HG03460 (cell line): ENCODE results near the gene CHST9.
"Not testable (repeated sequence)": the region's sequence is repeated elsewhere in the genome, so short reads cannot be mapped to it uniquely, and the experiment has no call there.

Source experiments
- ATAC-seq: cut with Tn5 transposase; IDR thresholded peaks from one replicate; pipeline ENCODE4 v1.9.1; 2021; ENCODE audit not compliant: unreplicated experiment

Gene CHST9

DNA sequence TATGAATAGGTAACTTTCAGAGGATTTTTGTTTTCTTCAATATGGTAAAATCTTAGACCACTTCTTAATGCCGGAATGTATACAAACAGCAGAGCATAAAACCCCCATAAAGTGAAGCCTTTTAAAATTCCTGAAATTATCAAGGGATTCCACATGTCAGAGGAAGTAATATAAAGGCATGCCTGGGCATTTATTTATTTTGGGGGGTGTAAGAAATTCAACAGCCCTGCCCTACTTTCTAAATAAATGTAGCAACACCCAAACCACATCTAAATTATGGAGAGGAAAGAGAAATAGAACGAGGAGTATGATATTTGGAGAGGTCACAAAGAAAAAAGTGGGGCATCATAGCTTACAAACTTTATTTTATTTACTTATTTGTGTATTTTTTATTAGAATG lies 9.9 kb downstream of the CHST9 start:
- ATAC-seq: no peak

DNA sequence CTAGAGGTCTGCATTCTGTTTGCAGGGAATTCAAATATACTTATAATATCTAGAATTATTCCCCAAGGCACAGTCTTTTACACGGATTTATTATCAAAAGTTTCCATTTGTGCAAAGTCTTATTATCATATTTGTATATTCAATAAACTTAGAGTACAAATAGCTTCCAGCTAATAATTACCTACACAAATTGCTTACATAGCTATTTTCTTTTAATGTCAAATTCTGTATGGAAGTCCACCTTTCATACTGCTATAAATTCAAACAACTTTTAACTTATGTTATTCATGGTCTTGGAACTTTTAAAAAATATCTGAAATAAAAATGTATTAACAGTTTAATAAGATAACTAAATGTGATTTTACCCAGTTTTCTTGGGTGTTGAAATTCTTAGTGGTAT lies 13.1 kb downstream of the CHST9 start:
- no peak for ATAC-seq

DNA sequence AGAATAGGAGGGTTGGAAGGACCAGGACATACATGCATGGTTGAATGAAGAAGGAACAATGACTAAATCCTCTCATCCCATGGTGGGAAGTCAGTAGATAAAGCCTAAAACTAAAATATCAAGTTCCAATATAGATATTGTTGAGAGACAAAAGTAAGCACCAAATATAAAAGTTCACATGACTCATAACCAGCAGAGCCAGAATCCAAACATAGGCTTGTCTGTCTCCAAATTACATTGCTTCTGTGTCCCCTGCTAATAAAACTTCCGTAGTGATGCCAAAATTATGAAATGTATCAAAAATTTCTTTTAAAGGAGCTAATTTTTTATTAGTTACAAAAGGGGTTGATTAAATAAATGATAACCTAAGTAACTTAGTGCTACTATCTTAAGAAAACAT lies 19.7 kb downstream of the CHST9 start:
- ATAC-seq: no peak

DNA sequence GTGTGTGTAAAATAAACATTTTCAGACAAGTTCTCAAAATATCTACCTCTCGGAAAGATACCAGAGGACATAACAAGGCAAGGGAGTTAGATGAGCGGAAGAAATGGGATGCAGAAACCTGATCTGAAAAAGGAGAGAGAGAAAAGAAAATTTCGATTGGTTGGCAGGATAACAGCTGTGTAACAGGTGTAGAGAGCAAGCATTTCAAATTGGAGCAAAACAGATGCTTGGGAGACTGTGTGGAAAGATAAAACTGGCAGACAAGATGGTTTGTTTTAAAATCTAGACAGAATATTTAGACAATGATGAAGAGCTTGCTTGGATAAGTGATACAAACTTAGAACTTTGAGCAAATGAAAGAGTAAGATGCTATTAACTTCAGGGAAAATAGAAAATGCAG lies 20.2 kb downstream of the CHST9 start:
- ATAC-seq: no peak

DNA sequence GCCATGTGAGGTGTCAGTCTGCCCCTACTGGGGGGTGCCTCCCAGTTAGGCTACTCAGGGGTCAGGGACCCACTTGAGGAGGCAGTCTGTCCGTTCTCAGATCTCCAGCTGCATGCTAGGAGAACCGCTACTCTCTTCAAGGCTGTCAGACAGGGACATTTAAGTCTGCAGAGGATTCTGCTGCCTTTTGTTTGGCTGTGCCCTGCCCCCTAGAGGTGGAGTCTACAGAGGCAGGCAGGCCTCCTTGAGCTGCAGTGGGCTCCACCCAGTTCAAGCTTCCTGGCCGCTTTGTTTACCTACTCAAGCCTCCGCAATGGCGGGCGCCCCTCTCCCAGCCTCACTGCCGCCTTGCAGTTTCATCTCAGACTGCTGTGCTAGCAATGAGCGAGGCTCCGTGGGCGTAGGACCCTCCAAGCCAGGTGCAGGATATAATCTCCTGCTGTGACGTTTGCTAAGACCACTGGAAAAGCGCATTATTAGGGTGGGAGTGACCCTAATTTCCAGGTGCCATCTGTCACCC lies 21.9 kb downstream of the CHST9 start:
- not testable (repeated sequence) for ATAC-seq

DNA sequence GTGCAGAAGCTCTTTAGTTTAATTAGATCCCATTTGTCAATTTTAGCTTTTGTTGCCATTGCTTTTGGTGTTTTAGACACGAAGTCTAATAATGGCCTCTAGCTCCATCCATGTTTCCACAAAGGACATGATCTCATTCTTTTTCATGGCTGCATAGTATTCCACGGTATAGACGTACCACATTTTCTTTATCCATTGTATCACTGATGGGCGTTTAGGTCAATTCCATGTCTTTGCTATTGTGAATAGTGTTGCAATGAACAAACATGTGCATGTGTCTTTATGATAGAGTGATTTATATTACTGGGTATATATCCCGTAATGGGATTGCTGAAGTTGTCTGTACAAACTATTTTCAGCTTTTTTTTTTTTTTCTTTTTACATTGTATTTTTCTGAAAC lies 35.9 kb downstream of the CHST9 start:
- not testable (repeated sequence) for ATAC-seq

DNA sequence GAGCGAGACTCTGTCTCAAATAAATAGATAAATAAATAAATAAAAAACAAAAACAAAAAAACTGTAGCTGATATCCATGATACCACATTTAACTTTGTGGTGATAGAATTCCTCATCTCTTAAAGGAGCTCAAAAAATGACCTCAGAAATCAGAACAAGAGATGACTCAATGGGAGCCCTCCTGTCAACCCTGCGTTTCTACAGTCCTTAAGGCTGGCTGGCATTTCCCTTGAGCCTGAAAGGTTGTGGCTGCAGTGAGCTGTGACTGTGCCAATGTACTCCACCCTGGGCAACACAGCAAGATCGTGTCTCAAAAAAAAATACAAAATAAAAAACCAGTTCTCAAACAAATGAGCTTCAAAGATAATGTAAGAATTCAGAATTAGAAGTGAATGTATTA lies 40.4 kb downstream of the CHST9 start:
- ATAC-seq: no peak

DNA sequence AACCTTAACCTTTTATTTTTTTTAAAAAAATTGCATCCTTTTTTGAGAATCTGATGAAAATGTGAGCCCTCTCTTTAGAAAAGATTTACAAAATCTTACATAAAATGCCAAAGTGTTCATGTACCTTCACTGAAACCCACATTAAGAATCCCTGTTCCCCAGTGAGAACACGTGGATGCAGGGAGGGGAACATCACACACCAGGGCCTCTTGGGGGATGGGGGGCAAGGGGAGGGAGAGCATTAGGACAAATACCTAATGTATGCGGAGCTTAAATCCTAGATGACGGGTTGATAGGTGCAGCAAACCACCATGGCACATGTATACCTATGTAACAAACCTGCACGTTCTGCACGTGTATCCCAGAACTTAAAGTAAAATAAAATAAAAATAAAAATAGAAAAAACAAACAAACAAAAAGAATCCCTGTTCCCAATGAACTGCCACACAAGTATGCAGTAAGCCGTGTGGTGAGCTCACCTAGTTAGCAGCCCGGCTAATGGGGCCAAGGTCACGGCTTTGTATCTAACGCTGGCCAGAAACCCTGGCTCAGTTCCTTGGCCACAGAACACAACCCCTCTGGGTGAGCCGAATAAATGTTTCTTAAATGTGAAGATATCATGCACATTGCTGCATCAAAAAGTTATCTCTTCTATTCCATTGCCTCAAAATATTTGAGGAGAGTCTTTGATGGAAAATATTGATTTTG lies 41.4 kb downstream of the CHST9 start:
- no peak for ATAC-seq

DNA sequence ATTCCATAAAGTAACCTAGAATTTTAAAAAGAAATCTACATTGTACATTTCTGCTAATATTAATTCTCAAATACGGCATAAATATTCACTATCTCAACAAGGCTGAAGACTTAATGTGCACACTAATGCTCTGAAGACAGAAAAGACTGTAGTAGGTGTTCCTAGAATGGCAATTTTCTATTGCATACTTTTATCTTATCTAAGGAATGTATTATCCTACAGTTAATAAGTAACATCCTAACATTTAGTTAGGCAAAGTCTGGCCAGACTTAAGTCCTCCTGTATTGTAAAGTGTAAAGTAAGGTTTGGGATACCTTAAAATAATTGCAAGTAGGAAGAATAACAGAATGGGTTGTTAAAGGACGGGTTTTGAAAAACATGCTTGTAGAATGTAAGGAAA lies 42.2 kb downstream of the CHST9 start:
- ATAC-seq: no peak

DNA sequence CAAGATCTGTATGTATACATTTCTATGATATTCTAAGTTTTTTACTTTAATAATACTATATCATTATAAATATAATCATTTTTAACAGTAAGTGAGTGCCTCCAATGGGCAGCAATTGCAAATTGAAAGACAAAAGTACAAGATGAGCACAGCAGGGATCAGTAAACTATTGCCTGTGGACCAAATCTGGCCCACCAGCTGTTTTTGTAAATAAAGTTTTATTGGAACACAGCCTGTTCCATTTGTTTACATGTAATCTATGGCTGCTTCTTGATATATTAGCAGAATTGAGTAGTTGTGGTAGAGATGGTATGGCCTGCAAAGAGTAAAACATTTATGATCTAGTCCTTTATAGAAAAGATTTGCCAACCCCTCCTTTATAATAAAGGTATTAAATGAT lies 43.2 kb downstream of the CHST9 start:
- ATAC-seq: no peak

DNA sequence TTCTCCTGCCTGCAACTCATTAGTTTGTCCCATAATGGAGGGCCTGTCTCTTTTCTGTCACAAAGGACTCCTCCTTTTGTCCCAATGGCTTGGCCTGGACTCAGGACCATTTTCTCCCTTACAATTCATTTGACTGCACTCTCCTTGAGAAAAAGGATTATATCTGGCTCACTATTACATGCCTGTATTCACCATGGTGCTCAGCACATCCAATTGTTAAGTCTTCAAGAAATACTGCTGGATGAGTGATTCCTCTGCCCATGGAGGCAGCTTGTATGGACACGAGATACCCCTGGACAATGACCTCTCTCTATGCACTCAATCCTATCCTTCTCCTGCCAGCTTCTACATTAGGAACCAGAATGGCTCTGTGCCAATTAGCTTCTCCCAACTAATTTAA lies 47.0 kb downstream of the CHST9 start:
- ATAC-seq: no peak

DNA sequence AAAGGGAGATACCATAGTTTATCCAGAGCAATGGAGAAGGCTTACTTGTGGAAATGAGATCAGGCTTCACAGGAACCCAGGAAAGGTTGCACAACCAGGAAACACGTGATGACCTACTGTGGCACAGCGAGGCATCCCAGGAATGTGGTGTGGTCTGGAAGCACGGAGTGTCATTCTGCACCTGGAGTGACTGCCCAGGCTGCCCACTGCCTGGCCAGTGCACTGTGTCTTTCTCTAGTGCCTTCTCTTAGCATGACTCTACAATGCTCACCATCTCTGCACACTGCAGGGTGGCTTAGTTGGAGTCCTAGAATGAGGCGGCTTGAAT lies 48.9 kb downstream of the CHST9 start:
- no peak for ATAC-seq

DNA sequence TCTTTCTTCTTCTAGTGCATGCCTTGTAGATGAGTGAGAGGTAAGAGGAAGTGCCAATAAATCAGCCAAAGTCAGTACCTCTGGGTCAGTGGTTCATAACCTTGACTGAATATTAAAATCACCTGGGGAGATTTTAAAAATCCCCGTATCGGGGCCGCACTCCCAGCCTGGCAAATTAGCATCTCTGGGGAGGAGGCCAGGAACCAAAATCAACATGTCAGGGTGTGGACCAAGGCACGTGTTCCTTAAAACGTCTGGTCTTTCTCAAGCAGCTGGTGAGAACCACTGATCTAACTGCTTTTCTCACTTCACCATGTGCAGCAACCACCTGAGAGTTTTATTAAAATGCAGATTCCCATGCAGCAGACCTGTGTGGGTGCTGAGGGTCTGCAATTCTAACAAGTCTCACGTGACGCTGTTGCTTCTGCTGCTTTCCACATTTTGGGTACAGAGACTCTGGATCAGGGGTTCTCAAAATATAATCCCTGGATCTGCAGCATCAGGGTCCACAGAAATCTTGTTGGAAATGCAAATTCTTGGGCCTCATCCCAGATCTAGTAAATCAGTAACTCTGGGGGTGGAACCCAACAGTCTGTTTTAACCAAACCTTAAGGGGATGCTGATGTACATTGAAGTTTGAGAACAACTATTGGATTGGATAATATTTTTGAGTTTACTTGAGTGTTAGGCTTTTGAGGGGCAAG lies 49.5 kb downstream of the CHST9 start:
- ATAC-seq: no peak

DNA sequence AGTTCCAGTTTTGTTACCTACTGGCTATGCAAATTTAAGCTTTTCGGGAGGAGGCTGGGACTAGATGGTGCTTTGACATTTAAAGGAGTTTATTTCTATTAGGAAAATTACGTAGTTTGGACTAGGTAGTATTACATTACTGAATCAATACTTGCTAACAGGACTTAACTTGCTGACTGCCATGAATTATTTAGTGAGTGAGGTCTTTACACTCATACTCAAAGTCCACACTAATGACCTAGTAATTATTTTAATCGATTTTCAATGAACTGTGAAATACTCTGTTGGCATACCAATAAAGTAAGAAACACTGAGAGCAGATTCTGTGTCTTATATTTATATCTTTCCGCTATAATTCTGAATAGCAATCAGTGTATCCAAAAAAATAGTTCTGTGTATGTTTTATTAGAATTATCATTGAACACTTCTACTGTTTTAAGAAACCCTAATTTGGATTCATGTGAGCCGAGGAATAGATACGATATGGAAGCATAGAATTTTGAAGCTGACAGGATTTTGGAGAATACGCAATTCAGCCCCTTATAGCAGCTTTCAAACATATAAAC lies 55.0 kb downstream of the CHST9 start:
- ATAC-seq: no peak

DNA sequence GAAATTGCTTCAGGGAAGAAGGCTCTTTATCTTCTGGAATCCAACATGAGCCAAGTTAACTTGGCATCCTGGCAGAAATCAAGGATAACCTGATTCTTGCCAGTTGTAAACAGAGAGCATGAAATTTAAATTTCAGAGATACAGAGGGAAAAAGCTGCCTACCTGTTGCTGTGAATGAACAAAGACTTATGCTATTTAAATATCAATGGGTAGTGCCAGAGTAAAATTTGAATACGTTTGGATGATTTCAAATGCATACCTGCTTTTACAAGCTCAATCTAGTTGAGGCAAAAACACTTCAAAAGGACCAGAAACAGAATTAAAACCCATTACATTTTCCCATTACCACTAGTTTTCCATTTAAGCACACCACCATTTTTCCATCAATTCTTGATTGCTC lies 60.9 kb downstream of the CHST9 start:
- no peak for ATAC-seq

DNA sequence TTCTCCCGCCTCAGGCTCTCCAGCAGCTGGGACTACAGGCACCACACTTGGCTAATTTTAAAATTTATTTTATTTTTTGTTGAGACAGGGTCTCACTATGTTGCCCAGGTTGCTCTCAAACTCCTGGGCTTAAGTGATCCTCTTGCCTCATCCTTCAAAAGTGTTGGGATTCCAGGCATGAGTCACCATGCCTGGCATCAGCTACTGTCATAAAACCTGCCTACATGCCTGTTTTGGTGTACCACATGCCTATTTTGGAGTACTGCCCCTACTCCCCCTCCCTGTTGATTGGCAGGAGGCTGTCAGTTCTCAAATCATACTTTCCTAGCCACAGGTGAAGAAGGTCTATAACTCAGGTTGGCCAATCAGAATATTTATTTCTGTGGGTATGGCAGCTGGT lies 64.0 kb downstream of the CHST9 start:
- no peak for ATAC-seq

DNA sequence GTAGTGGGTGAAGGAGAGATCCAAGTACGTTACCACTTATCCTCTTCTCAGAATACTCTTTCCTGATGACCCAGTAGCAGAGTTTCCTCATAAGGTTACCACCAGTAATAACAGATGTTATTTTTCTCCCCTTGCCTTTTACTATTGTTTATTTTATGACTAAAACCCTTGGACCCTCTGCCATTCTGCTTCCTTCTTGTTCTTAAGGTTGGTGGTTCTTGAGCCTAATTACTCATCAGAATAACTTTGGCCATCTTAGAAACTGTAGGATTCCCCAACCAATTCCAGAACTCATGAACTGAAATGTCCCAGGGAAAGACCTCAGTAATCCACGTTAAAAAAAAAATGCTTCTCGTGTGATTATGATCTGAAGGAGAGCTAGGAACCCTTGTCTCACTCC lies 64.9 kb downstream of the CHST9 start:
- ATAC-seq: no peak

DNA sequence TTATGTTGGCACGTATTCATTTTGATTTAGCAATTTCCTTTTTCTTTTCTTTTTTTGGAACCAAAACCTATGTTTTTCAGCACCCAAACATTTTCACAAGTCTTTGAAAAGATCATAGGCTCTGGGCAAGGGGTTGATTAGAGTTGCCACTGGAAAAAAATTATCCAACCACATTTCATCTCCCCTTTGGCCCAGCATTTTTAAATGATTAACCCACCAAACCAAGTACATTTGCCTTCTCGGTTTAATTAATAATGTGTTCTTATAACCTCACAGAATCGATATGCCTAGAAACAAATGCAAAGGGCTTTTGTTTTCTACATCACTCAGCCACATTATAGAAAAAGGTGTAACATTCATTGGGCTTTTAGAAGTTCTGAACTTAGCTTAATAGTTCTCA lies 66.1 kb downstream of the CHST9 start:
- no peak for ATAC-seq

DNA sequence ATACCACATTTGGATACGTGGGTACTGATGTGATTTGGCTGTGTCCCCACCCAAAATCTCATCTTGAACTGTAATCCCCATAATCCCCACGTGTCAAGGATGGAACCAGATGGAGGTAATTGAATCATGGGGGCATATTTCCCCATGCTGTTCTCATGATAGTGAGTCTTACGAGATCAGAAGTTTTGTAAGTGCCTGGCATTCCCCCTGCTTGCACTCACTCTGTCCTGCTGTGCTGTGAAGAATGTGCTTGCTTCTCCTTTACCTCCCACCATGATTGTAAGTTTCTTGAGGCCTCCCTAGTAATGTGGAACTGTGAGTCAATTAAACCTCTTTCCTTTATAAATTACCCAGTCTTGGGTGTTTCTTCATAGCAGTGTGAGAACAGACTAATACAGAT lies 70.3 kb downstream of the CHST9 start:
- no peak for ATAC-seq

DNA sequence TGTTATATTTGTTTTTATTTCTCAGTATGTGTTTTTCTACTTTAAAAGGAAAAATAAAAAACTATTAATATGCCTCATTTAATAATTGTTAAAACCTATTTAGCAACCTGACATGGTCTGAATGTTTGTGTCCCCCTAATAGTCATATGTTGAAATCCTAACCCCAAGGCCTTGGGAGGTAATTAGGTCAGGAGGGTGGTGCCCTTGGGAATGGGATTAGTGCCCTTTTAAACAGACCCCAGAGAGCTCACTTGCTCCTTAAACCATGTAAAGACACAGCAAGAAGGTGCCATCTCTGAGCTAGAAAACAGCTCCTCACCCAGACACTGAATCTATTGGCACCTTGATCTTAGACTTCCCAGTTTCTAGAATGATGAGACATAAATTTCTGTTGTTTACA lies 71.8 kb downstream of the CHST9 start:
- no peak for ATAC-seq

DNA sequence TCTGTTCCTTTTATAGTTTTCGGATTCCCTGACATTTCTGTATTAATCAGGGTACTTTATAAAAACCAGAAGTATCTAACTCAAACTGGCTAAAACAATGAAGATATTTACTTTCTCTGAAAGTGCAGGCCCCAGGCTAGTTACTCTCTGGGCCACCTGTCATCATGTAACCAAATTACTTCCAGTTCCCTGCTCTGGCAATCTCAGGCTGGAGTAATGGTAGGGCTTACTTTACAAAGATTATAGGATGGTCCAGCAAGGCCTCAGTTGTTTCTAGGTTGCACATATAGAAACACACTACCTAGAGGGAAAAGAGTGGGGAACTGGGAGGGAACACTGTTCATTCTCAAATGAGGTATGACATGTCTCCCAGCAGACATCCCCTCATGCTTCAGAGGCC lies 74.8 kb downstream of the CHST9 start:
- ATAC-seq: no peak

DNA sequence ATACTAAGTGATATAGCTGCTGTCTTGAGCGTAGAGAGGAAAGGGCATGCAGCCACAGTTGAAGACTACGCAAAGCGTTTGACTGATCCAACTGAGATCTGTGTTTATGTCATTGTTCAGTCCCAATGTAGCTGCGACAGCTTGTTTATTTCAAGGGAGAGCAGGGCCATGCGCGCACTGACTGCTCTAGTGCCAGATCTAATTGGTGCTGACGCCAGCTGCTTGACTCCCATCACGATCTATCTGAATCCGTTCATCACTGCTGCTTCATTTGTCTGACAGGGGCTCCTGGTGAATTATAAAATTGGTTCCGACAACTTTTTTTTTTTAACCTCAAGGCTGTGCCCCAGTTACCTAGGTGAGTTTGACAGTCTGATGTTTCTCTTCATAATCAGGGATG lies 75.7 kb downstream of the CHST9 start:
- no peak for ATAC-seq

DNA sequence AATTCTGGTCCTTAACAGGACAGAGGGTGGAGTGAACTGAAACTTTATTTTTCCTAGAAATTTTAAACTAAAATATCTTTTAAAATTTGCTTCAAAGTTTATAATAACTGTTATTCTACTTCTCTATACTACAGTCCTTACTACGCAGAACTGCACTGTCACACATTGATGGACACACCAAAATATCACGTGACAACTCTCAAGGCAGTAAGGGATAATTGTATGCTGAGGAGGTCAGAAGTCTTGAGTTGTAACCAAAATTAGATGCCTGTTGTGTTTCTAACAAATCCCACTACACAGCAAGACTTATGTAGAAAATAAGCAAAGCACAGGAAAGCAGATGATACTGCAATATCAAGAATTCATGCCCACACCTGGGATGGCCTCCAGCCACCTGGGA lies 76.3 kb downstream of the CHST9 start:
- no peak for ATAC-seq
